HG02798 (cell line): Measurements from ENCODE around the gene PTPN14.
"Not testable (repeated sequence)": the region's sequence is repeated elsewhere in the genome, so short reads cannot be mapped to it uniquely, and the experiment has no call there.

Source experiments
- ATAC-seq: cut with Tn5 transposase; IDR thresholded peaks from one replicate; pipeline ENCODE4 v1.9.1; 2021; ENCODE audit warnings: mild to moderate bottlenecking; ENCODE audit not compliant: unreplicated experiment, poor library complexity

The PTPN14 gene

GRCh38 chr1:214544791-214545190, 6.6 kb downstream of the PTPN14 start:
- no peak for ATAC-seq

GRCh38 chr1:214542275-214543199, 8.9 kb downstream of the PTPN14 start:
- ATAC-seq, result no peak

- no peak for ATAC-seq
Observed at GRCh38 chr1:214541693-214542092, 9.7 kb downstream of the PTPN14 start.

- ATAC-seq, result no peak
Observed at GRCh38 chr1:214541206-214541605, 10.2 kb downstream of the PTPN14 start.

- ATAC-seq, result no peak
Observed at GRCh38 chr1:214540324-214540723, 11.1 kb downstream of the PTPN14 start.

- ATAC-seq, result no peak
Observed at GRCh38 chr1:214538496-214538895, 12.9 kb downstream of the PTPN14 start.

GRCh38 chr1:214537872-214538473, 13.4 kb downstream of the PTPN14 start:
- ATAC-seq, result no peak

- no peak for ATAC-seq
Observed at GRCh38 chr1:214537219-214537618, 14.2 kb downstream of the PTPN14 start.

GRCh38 chr1:214532070-214532469, 19.3 kb downstream of the PTPN14 start:
- ATAC-seq, result no peak

- ATAC-seq, result peak; percentile 59
Observed at GRCh38 chr1:214525535-214526019, 25.8 kb downstream of the PTPN14 start.

- no peak for ATAC-seq
Observed at GRCh38 chr1:214524824-214525223, 26.6 kb downstream of the PTPN14 start.

- ATAC-seq, result no peak
Observed at GRCh38 chr1:214523124-214523824, 28.1 kb downstream of the PTPN14 start.

GRCh38 chr1:214521458-214521857, 29.9 kb downstream of the PTPN14 start:
- not testable (repeated sequence) for ATAC-seq

- ATAC-seq, result no peak
Observed at GRCh38 chr1:214520544-214521165, 30.7 kb downstream of the PTPN14 start.

- no peak for ATAC-seq
Observed at GRCh38 chr1:214518361-214518760, 33.0 kb downstream of the PTPN14 start.

- no peak for ATAC-seq
Observed at GRCh38 chr1:214516434-214517326, 34.7 kb downstream of the PTPN14 start.

- ATAC-seq, result no peak
Observed at GRCh38 chr1:214515544-214516433, 35.6 kb downstream of the PTPN14 start.

GRCh38 chr1:214514819-214515383, 36.5 kb downstream of the PTPN14 start:
- ATAC-seq, result no peak
